CD4-positive, alpha-beta T cell treated with Interleukin-1 beta for 1 hour (primary cell): ENCODE results near the gene GABPB1.
"Not testable (repeated sequence)": the region's sequence is repeated elsewhere in the genome, so short reads cannot be mapped to it uniquely, and the experiment has no call there.

Experiments used
- DNase-seq, 2 donors: peaks; one replicate each; pipeline ENCODE4 v3.0.0-alpha.2; 2020 to 2022

Gene GABPB1

GRCh38 chr15:50354838-50355618 is at the start of gene GABPB1:
GABPB1 (minus strand) TSS chr15:50355198; CDS start chr15:50309798, 45,400 bp downstream.
- DNase-seq: peak; percentile 88

GRCh38 chr15:50391561-50391960 is 36.6 kb upstream of the GABPB1 start:
- not testable (repeated sequence) for DNase-seq

GRCh38 chr15:50390554-50391264 is 35.7 kb upstream of the GABPB1 start:
- peak in 1 of 2 donors; percentile 2 for DNase-seq

- DNase-seq: not testable (repeated sequence)
Observed at GRCh38 chr15:50382408-50382807, 27.4 kb upstream of the GABPB1 start.

- DNase-seq: no peak
Observed at GRCh38 chr15:50381438-50381837, 26.4 kb upstream of the GABPB1 start.

GRCh38 chr15:50380089-50380488 is 25.1 kb upstream of the GABPB1 start:
- DNase-seq: no peak

GRCh38 chr15:50379413-50379812 is 24.4 kb upstream of the GABPB1 start:
- not testable (repeated sequence) for DNase-seq

- DNase-seq: no peak
Observed at GRCh38 chr15:50378776-50379175, 23.8 kb upstream of the GABPB1 start.

- DNase-seq: no peak
Observed at GRCh38 chr15:50377867-50378751, 23.1 kb upstream of the GABPB1 start.

- not testable (repeated sequence) for DNase-seq
Observed at GRCh38 chr15:50369564-50369963, 14.6 kb upstream of the GABPB1 start.

GRCh38 chr15:50365971-50366370 is 11.0 kb upstream of the GABPB1 start:
- DNase-seq: no peak

- no peak for DNase-seq
Observed at GRCh38 chr15:50365570-50365969, 10.6 kb upstream of the GABPB1 start.

- DNase-seq: no peak
Observed at GRCh38 chr15:50363612-50364011, 8.6 kb upstream of the GABPB1 start.

- no peak for DNase-seq
Observed at GRCh38 chr15:50361756-50362155, 6.8 kb upstream of the GABPB1 start.

- peak; percentile 27 to 31 for DNase-seq
Observed at GRCh38 chr15:50358845-50359244, 3.8 kb upstream of the GABPB1 start.

GRCh38 chr15:50355980-50356379 is 982 bp upstream of the GABPB1 start:
- no peak for DNase-seq

GRCh38 chr15:50355619-50355905 is 564 bp upstream of the GABPB1 start:
- no peak for DNase-seq

GRCh38 chr15:50353975-50354837 is 792 bp downstream of the GABPB1 start:
- peak; percentile 63 to 72 for DNase-seq

- peak; percentile 12 to 69 for DNase-seq
Observed at GRCh38 chr15:50353251-50353974, 1.6 kb downstream of the GABPB1 start.

- no peak for DNase-seq
Observed at GRCh38 chr15:50350621-50351020, 4.4 kb downstream of the GABPB1 start.

- DNase-seq: no peak
Observed at GRCh38 chr15:50345298-50345697, 9.7 kb downstream of the GABPB1 start.

- no peak for DNase-seq
Observed at GRCh38 chr15:50344006-50344464, 11.0 kb downstream of the GABPB1 start.
